Activated T-cell treated with anti-CD3 and anti-CD28 coated beads, Interleukin-2, amount 50 U/mL, for 24 hours (primary cell): Measurements from ENCODE around the gene DSN1.

Source experiments
- DNase-seq: peaks from one replicate; pipeline ENCODE4 v3.0.0-alpha.2; 2020
- H3K27ac Mint-ChIP-seq: 2 replicates; pipeline ENCODE4 v1.8.0; 2020; ENCODE audit warnings: mild to moderate bottlenecking, mixed read lengths
- H3K27me3 Mint-ChIP-seq: 2 replicates; pipeline ENCODE4 v1.8.0; 2020; ENCODE audit warnings: mixed read lengths
- H3K36me3 Mint-ChIP-seq: 2 replicates; pipeline ENCODE4 v1.8.0; 2020; ENCODE audit warnings: low read depth, mixed read lengths
- H3K4me1 Mint-ChIP-seq: 2 replicates; pipeline ENCODE4 v1.8.0; 2020; ENCODE audit warnings: low read depth, mixed read lengths
- H3K4me3 Mint-ChIP-seq: 2 replicates; pipeline ENCODE4 v1.8.0; 2020; ENCODE audit warnings: mild to moderate bottlenecking, moderate library complexity, mixed read lengths
- H3K9me3 Mint-ChIP-seq: 2 replicates; pipeline ENCODE4 v1.8.0; 2020; ENCODE audit warnings: mixed read lengths

Gene DSN1

GRCh38 chr20:36754656-36755222, 18.8 kb downstream of the DSN1 start:
- H3K4me1 Mint-ChIP-seq = no peaks in the 10 kb centered on the region
- H3K36me3 Mint-ChIP-seq = peaks cover 79% of the 10 kb centered on the region
- DNase-seq = no peak
- H3K27ac Mint-ChIP-seq = peak overlapping the region; percentile 34
- no peaks in the 10 kb centered on the region for H3K9me3 Mint-ChIP-seq
- H3K4me3 Mint-ChIP-seq = no peak overlapping the region
- no peaks in the 10 kb centered on the region for H3K27me3 Mint-ChIP-seq

GRCh38 chr20:36752582-36752981, 21.0 kb downstream of the DSN1 start:
- Mint-ChIP-seq H3K27me3 (no peaks in the 10 kb centered on the region), H3K9me3 (no peaks in the 10 kb centered on the region), H3K36me3 (peaks cover 71% of the 10 kb centered on the region), H3K27ac (no peak overlapping the region), H3K4me1 (no peaks in the 10 kb centered on the region), H3K4me3 (no peak overlapping the region)
- DNase-seq = no peak

- Mint-ChIP-seq H3K9me3 (no peaks in the 10 kb centered on the region), H3K4me3 (peak within 1 kb of the TSS; percentile 88), H3K36me3 (peaks cover 22% of the 10 kb centered on the region), H3K4me1 (peaks cover 19% of the 10 kb centered on the region), H3K27me3 (no peaks in the 10 kb centered on the region), H3K27ac (peak within 1 kb of the TSS; percentile 97)
- peak; percentile 92 for DNase-seq
Measured at GRCh38 chr20:36745927-36746659, 27.5 kb downstream of the DSN1 start, which contains the start of gene NDRG3. TSS of gene NDRG3 (minus strand) at chr20:36746090. CDS start at chr20:36721735, 24,355 bp downstream.

- H3K27ac Mint-ChIP-seq = peak overlapping the region; percentile 85
- no peak for DNase-seq
- peaks cover 15% of the 10 kb centered on the region for H3K36me3 Mint-ChIP-seq
- H3K9me3 Mint-ChIP-seq = no peaks in the 10 kb centered on the region
- peak overlapping the region; percentile 88 for H3K4me3 Mint-ChIP-seq
- H3K27me3 Mint-ChIP-seq = no peaks in the 10 kb centered on the region
- peaks cover 19% of the 10 kb centered on the region for H3K4me1 Mint-ChIP-seq
Measured at GRCh38 chr20:36745234-36745926, 28.2 kb downstream of the DSN1 start.

- peak overlapping the region; percentile 88 for H3K4me3 Mint-ChIP-seq
- H3K27ac Mint-ChIP-seq = no peak overlapping the region
- peaks cover 19% of the 10 kb centered on the region for H3K4me1 Mint-ChIP-seq
- no peaks in the 10 kb centered on the region for H3K9me3 Mint-ChIP-seq
- peaks cover 11% of the 10 kb centered on the region for H3K36me3 Mint-ChIP-seq
- no peaks in the 10 kb centered on the region for H3K27me3 Mint-ChIP-seq
- no peak for DNase-seq
Measured at GRCh38 chr20:36744764-36745191, 28.8 kb downstream of the DSN1 start.

GRCh38 chr20:36744243-36744642, 29.3 kb downstream of the DSN1 start:
- Mint-ChIP-seq H3K4me1 (peaks cover 19% of the 10 kb centered on the region), H3K27ac (peak overlapping the region; percentile 10), H3K9me3 (no peaks in the 10 kb centered on the region), H3K36me3 (peaks cover 7% of the 10 kb centered on the region), H3K4me3 (peak overlapping the region; percentile 46), H3K27me3 (no peaks in the 10 kb centered on the region)
- DNase-seq = no peak

- no peak for DNase-seq
Measured at GRCh38 chr20:36742558-36742957, 31.0 kb downstream of the DSN1 start.

GRCh38 chr20:36741072-36741471, 32.5 kb downstream of the DSN1 start:
- H3K36me3 Mint-ChIP-seq = peaks cover 3% of the 10 kb centered on the region
- H3K27ac Mint-ChIP-seq = no peak overlapping the region

More at GRCh38 chr20:36742558-36742957, 31.0 kb downstream of the DSN1 start:
- Mint-ChIP-seq H3K36me3 (peaks cover 7% of the 10 kb centered on the region), H3K9me3 (no peaks in the 10 kb centered on the region), H3K27me3 (no peaks in the 10 kb centered on the region), H3K27ac (no peak overlapping the region), H3K4me1 (peaks cover 19% of the 10 kb centered on the region), H3K4me3 (no peak overlapping the region)

GRCh38 chr20:36737183-36737499, 36.4 kb downstream of the DSN1 start:
- peaks cover 35% of the 10 kb centered on the region for H3K4me1 Mint-ChIP-seq
- H3K36me3 Mint-ChIP-seq = no peaks in the 10 kb centered on the region
- no peak overlapping the region for H3K4me3 Mint-ChIP-seq
- no peak overlapping the region for H3K27ac Mint-ChIP-seq
- H3K9me3 Mint-ChIP-seq = no peaks in the 10 kb centered on the region
- H3K27me3 Mint-ChIP-seq = no peaks in the 10 kb centered on the region
- no peak for DNase-seq

More at GRCh38 chr20:36741072-36741471, 32.5 kb downstream of the DSN1 start:
- no peak for DNase-seq
- Mint-ChIP-seq H3K9me3 (no peaks in the 10 kb centered on the region), H3K27me3 (no peaks in the 10 kb centered on the region), H3K4me1 (peaks cover 19% of the 10 kb centered on the region), H3K4me3 (no peak overlapping the region)

- Mint-ChIP-seq H3K9me3 (no peaks in the 10 kb centered on the region), H3K4me3 (no peak overlapping the region), H3K4me1 (peaks cover 36% of the 10 kb centered on the region), H3K27ac (peak overlapping the region; percentile 50), H3K27me3 (no peaks in the 10 kb centered on the region), H3K36me3 (no peaks in the 10 kb centered on the region)
- no peak for DNase-seq
Measured at GRCh38 chr20:36736451-36737182, 36.9 kb downstream of the DSN1 start.

- Mint-ChIP-seq H3K4me1 (peaks cover 46% of the 10 kb centered on the region), H3K27me3 (no peaks in the 10 kb centered on the region), H3K36me3 (no peaks in the 10 kb centered on the region), H3K4me3 (no peak overlapping the region), H3K27ac (peak overlapping the region; percentile 69), H3K9me3 (no peaks in the 10 kb centered on the region)
- DNase-seq = no peak
Measured at GRCh38 chr20:36732456-36732855, 41.1 kb downstream of the DSN1 start.

- Mint-ChIP-seq H3K27ac (no peak overlapping the region), H3K4me3 (no peak overlapping the region), H3K9me3 (no peaks in the 10 kb centered on the region), H3K27me3 (no peaks in the 10 kb centered on the region), H3K4me1 (peaks cover 28% of the 10 kb centered on the region), H3K36me3 (no peaks in the 10 kb centered on the region)
- DNase-seq = no peak
Measured at GRCh38 chr20:36728986-36729385, 44.6 kb downstream of the DSN1 start.

- no peak overlapping the region for H3K4me3 Mint-ChIP-seq
- DNase-seq = no peak
- no peak overlapping the region for H3K27ac Mint-ChIP-seq
- no peaks in the 10 kb centered on the region for H3K27me3 Mint-ChIP-seq
- H3K4me1 Mint-ChIP-seq = peaks cover 13% of the 10 kb centered on the region
- peaks cover 6% of the 10 kb centered on the region for H3K36me3 Mint-ChIP-seq
- no peaks in the 10 kb centered on the region for H3K9me3 Mint-ChIP-seq
Measured at GRCh38 chr20:36726168-36726567, 47.4 kb downstream of the DSN1 start.

GRCh38 chr20:36720510-36720909, 53.1 kb downstream of the DSN1 start:
- peaks cover 12% of the 10 kb centered on the region for H3K4me1 Mint-ChIP-seq
- H3K27me3 Mint-ChIP-seq = no peaks in the 10 kb centered on the region
- peaks cover 23% of the 10 kb centered on the region for H3K36me3 Mint-ChIP-seq
- H3K9me3 Mint-ChIP-seq = no peaks in the 10 kb centered on the region
- H3K4me3 Mint-ChIP-seq = no peak overlapping the region
- H3K27ac Mint-ChIP-seq = peak overlapping the region; percentile 74
- peak; percentile 33 for DNase-seq
